ENCODE data around the gene BTLA.
"Not testable (repeated sequence)": the region's sequence is repeated elsewhere in the genome, so short reads cannot be mapped to it uniquely, and the experiment has no call there.

BTLA gene

DNA sequence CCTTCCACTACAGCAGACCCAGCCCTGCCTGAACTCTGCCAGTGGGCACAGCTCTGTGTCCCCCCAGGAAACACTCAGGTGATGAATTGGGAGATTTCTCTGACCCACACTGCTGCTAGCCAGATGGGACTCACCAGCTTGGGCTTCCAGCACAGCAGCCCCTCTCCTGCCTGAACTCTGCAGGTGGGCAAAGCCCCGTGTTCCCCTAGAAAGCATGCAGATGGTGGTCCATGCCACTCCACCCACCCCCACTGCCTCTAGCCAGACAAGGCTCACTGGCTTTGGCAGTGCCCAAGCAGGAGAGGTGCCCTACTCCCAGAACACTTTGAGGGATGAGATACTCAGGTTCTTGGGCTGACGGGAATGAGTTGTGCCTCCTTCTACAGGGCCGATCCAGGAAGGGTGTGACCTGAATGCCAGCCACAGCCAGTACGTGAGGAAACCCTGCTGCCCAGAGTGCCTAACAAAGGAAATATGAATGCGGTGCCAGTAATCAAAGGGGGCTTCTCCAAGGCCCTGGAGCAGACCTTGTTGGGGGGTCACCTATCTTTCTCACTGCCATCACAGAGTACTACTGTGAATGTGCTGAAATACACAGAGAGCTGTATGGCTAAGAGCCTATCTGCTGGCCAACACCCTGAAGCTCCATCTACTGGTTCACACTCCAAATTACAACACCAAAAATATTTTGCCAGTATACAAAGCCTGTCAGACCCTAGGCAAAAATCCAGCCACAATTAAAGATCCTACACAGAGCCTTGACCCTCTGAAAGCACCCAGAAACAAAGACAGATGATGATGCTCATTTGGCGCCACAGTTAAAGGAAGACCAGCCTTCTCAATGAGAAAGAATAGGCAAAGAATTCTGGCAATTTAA is 61.9 kb downstream of the BTLA start:
- DNase-seq = no peak

- no peak for DNase-seq
These were observed 69.3 kb downstream of the BTLA start for GRCh38 chr3:112429960-112430359.

- DNase-seq = no peak
These were observed 72.1 kb downstream of the BTLA start for GRCh38 chr3:112427123-112427522.

DNA sequence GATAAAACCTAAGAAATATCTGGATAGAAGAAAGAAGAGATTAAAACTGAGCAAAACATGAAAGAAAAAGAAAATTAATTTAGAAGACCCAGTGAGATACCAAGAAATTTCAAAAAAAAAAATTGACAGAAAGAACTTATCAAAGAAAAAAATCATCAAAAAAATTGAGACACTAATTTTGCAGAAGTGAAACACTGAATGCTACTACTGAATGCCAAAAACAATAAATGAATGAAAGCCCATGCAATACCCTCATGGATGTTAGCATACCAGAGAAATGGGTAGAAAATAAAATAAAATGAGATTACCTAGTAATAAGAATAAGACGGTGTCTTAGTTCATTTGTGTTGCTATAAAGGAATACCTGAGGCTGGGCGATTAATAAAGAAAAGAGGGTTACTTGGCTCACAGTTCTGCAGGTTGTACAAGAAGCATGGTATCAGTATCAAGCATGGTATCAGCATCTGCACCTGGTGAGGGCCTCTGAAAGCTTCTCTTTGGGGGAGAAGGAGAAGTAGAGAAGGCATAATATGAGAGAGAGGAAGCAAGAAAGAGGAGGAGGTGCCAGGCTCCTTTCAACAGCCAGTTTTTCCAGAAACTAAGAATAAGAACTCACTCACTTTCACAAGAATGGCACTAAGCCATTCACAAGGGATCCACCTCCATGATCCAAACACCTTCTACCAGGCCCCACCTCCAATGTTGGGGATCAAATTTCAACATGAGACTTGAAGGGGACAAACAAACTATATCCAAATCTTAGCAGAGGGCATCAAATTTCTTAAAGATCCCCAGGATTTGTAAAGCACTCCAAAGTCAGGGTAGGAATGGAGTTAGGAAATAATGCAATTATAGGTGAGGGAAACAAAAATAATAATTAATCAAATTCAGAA is 73.2 kb downstream of the BTLA start:
- DNase-seq = no peak

GRCh38 chr3:112425382-112425781 is 73.9 kb downstream of the BTLA start:
- DNase-seq = no peak

DNA sequence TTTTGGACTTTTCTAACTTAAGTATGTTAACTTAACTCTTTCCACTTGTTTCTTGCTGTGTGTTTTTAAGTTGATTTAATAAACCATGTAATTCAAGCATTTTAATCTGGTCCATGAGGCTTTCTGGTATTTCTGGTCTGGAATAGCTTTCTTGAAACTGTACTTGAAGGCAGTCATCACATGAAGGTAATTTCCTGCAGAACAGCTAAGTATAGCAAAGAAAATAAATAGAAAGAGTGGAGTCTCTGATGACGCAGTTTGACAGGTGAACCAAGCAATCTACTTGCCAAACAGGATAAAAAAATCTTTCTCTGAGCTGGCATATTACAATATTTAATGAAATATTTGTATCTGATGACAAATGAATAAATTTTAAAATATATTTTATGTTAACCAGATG is 74.9 kb downstream of the BTLA start:
- no peak for DNase-seq

DNA sequence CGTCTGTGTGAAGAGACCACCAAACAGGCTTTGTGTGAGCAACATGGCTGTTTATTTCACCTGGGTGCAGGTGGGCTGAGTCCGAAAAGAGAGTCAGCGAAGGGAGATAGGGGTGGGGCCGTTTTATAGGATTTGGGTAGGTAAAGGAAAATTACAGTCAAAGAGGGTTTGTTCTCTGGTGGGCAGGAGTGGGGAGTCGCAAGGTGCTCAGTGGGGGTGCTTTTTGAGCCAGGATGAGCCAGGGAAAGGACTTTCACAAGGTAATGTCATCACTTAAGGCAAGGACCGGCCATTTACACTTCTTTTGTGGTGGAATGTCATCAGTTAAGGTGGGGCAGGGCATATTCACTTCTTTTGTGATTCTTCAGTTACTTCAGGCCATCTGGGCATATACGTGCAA is 76.4 kb downstream of the BTLA start:
- not testable (repeated sequence) for DNase-seq

- DNase-seq = not testable (repeated sequence)
These were observed 80.7 kb downstream of the BTLA start for GRCh38 chr3:112418526-112418925.

DNA sequence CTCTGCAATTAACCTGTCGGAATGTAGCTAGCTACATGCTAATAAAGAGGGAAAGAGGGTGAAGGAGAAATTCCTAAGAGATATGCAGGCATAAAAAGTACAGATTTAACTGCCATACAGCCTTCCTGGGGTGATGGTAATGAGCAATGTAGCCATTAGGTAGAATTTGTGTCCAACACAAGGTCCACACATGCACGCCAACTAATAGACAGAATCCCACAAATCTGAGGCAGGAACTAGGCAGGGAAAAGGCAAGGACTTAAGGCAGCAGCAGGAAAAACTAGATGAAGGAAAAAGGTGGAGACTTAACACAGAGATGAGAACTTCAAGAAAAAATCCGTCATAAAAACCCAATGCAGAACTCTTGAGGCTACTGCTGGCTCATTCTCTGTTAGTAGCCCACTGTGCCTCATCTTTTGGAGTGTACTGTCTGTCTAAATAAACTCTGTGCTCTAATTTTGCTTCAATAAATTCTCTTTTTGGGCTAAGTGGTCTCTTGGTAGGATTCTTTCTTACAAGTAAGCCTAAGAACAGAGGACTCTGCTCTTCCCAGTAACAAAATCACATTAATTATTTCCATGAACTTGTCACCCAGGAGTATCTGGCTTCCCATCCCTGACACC is 81.5 kb downstream of the BTLA start:
- no peak for DNase-seq

DNA sequence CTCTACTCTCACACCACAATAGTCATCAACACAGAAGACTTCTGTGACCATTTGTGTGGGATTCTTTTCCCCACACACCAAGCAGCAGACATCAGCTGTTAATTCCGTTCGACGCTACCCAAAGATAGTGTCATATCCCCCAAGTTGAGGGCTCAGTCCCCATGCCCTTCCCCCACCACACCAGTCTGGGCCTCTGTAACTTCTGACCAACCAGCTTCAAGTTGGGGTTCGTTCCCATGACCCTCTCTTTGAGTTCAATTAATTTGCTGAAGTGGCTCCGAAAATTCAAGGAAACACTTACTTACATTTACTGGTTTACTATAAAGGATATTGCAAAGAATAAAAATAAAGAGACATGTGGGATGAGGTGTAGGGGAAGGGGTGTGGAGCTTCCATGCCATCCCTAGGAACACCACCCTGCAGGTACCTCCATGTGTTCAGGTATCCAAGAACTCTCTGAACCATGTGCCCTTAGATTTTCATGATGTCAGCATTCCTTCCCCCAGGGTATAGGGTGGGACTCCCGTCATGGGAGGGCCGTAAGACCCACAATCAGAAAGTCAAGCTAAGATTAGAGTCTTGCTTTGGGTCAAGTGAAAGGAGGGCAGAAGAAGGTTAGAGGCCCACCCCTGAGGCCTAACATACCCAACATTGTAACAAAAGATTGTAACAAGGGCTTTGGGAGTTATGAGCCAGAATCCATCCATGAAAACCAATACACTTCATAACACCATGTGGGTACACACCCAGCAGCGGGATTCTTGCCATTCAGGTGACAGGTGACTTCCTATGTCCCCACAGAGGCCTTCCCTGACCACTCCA is 82.7 kb downstream of the BTLA start:
- no peak for DNase-seq

GRCh38 chr3:112415390-112415789 is 83.9 kb downstream of the BTLA start:
- DNase-seq = no peak

All from NCI-H1436 treated with DMSO at 0.1 percent for 48 hours (cell line).